ENCODE results near the gene SLC28A1. TPM values are rescaled to one million over a fixed set of nuclear protein-coding genes. Genes with fewer than 3 reads are reported as not detected.
A peak's percentile ranks its signal among the peaks of the same experiment; 100 is the strongest.

SLC28A1 gene
- total RNA-seq, 1 experiment from 2014 or later = not detected

GRCh38 chr15:84992157-84992944, 107.9 kb downstream of the SLC28A1 start:
- peak; percentile 93 for DNase-seq (ENCODE audit: low read depth)

Other genes with a start within 250 kb of the SLC28A1 start
- 20.1 and 20.4 TPM in 2 replicates for gene WDR73, start 230.4 kb upstream of the SLC28A1 start, total RNA-seq (2014; rRNA removed; shearing (Covaris generic))
- 3.4 and 7.4 TPM in 2 replicates for gene NMB, start 226.5 kb upstream of the SLC28A1 start, total RNA-seq (2014; rRNA removed; shearing (Covaris generic))
- 214 and 270 TPM in 2 replicates for gene SEC11A, start 168.5 kb upstream of the SLC28A1 start, total RNA-seq (2014; rRNA removed; shearing (Covaris generic))
- gene ZNF592, start 136.1 kb upstream of the SLC28A1 start, total RNA-seq (2014; rRNA removed; shearing (Covaris generic)) = 6.2 and 13.1 TPM in 2 replicates
- 0.25 and 1.0 TPM in 2 replicates for gene ALPK3, start 67.3 kb upstream of the SLC28A1 start, total RNA-seq (2014; rRNA removed; shearing (Covaris generic))
- 25.7 and 31.0 TPM in 2 replicates for gene PDE8A, start 97.2 kb downstream of the SLC28A1 start, total RNA-seq (2014; rRNA removed; shearing (Covaris generic))

Measured in M059J (cell line).